Hepatic stellate cell (primary cell): ENCODE results near the gene GPR108.

Experiments used
- DNase-seq: peaks from one replicate; pipeline ENCODE4 v3.0.0; 2011; ENCODE audit warnings: low spot score

GPR108 gene

DNA sequence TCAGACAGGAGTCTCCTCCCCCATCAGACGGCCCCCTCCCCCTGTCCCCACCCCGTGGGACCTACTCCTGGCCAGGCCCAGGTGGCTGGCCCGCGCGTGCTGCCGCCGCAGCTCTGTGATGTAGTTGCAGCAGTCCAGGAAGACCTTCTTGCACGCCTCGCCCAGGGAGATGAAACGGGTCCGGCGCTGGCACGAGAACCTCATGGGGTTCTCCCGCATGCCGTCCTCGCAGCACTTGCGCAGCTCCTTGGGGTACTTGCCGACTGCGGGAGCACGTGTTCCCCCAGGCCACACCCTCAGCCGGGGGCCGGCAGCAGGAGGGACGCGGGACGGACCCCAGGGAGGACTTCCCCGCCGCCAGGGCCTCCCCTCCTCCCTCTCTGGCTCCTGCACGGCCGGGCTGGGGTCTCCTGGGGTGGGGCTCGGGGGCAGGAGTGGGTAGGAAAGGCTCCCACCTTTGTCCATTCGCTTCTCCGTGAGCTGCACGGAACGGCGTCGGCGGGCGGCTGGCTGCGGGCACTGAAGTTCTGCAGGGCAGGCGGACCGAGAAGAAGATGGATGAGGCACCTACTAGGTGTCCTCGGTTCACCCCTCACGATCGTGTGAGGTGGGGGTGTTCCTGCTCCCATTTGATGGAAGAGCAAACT is 30.2 kb downstream of the GPR108 start:
- no peak for DNase-seq

GRCh38 chr19:6706633-6706958 is 30.8 kb downstream of the GPR108 start:
- DNase-seq, result no peak

GRCh38 chr19:6705931-6706632 is 31.3 kb downstream of the GPR108 start:
- no peak for DNase-seq

DNA sequence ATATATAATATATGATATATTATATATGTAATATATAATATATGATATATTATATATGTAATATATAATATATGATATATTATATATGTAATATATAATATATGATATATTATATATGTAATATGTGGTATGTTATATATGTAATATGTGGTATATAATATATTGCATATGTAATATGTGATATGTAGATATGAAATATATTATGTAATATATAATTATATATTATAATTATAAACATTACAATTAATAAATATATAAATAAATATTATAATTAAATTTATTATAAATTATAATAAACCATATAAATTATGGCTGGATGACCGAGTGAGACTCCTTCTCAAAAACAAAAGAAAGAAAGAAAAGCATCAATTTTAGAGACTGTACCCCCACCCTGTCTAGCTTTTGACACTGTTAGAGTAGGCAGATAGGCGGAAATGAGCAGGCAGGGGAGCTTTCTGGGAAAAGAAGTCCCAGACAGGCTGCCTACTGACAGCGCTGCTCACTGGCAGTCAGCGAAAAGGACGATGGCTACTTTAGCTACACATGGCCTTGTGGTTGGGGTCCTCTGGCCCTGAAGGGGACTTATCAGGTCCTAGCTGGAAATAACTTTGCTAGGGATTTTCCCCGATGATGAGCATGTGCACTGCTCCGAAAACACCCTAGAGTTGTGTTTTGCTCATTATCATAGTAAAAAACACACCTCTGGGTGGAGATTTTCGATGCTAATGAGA is 36.6 kb downstream of the GPR108 start:
- no peak for DNase-seq

DNA sequence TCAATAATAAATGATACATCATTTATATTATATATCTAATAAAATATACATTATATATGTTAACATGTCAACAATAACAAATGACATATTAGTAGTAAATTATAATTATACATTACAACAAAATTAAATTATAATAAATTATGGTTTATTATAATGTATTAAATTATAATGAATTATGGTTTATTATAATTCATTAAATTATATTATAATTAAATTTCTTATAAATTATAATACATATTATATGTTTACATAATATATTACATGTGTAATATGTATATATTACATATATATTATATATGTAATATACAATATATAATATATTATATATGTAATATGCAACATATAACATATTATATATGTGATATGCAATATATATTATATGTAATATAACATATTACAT is 37.4 kb downstream of the GPR108 start:
- DNase-seq, result no peak

GRCh38 chr19:6697291-6697690 is 40.1 kb downstream of the GPR108 start:
- DNase-seq, result no peak

GRCh38 chr19:6696239-6696820 is 41.0 kb downstream of the GPR108 start:
- DNase-seq, result no peak

DNA sequence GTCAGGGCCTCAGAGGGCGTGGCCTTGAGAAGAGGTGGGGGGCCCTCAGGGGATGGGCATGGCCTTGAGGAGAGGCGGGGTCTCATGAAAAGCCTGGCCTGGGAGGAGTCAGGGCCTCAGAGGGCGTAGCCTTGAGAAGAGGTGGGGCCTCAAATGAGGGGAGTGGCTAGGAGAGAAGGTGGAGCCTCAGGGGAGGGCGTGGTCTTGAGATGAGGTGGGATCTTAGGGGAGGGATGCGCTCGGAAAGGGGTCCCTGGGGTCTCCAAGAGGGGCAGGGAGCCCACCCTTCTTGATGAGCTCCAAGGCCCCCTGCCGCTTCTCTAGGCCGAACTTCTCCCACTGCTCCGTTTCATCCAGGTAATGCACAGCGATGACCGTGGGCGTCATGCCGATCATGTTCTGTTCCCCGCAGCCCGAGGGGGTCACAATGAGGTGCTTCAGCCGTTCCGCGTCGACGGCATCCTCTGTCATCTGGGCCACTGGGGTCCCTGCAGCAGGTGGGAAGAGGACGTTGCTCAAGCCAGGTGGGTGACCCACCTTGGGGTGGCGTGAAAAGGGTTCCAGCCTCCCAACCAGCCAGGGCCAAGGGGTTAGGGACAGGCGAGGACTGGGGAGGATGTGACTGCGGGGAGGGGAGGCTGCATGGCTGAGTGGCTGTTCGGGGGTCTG is 43.1 kb downstream of the GPR108 start:
- no peak for DNase-seq

DNA sequence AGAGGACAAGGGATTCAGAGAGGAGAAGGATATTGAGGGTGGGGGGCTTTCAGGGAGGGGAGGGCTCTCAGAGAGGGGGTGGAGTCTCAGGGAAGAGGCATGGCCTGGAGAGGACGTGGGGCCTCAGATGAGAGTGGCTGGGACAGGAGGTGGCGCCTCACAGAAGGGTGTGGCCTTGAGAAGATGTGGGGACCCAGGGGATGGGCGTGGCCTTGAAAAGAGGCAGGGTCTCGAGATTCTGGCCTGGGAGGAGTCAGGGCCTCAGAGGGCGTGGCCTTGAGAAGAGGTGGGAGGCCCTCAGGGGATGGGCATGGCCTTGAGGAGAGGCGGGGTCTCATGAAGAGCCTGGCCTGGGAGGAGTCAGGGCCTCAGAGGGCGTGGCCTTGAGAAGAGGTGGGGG is 43.7 kb downstream of the GPR108 start:
- no peak for DNase-seq

GRCh38 chr19:6693056-6693471 is 44.3 kb downstream of the GPR108 start:
- DNase-seq, result no peak

DNA sequence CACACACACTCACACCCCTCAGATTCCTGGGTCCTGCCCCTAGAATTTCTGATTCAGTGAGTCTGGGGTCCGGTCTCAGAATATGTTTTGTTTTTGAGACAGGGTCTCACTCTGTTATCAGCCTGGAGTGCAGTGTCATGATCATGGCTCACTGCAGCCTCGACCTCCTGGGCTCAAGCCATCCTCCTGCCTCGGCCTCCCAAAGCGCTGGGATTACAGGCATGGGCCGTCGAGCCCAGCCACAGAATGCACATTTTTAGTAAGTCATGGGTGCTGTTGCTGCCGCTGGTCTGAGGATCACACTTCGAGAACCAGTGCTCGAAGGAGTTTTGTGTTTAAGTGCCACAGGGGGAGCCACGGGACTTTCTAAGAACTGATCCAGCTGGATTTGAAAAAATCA is 45.4 kb downstream of the GPR108 start:
- no peak for DNase-seq

DNA sequence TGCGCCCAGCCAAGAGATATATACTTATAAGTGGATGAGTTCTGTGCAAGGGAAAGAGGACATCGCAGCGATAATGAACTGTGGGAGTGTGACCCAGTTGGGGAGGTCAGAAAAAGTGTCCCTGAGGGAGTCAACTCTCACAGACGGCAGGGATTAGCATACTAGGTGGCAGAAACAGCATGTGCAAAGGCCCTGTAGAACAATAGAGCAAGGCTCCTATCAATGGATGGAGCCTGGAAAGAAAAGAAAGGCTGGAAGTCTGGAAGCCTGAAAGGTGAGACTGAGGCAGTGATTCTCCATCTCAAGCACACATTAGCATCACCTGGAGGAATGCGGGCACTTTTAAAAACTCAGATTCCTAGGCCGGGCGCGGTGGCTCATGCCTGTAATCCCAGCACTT is 46.0 kb downstream of the GPR108 start:
- no peak for DNase-seq

DNA sequence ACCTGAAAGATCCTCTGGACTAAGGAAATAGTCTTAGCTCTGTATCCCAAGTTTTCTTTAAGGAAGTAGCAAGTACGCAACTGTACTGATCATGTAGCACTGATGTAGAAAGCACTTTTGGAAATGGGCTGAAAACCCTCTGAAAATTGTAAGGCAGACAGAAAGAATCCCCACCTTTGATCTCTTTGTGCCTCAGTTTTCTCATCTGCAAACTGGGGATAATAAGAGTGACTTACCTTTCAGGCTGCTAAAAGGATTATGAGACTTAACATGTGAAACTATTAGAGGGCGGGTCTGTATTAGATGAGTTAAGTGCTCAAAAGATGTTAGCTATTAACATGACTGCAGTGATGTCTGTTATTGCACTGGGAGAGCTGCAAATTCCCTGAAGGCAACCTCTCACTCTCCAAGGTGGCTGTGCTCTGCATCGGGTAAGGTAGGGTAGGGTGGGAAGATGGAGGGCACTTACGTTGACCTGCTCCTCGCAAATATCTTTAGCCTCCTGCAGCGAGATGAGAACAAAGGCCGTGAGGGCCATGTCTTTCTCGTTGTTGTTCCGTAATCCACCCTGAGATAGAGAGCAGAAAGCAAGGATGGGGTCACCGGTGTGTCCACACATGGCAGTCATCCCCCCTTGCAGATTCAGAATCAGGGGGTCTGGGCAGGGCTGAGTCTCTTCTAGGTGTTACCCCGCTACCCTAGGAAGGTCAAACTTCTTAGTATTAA is 47.1 kb downstream of the GPR108 start:
- DNase-seq, result no peak

- DNase-seq, result no peak
Observed at GRCh38 chr19:6687114-6687513, 50.3 kb downstream of the GPR108 start.

GRCh38 chr19:6686628-6686975 is 50.8 kb downstream of the GPR108 start:
- no peak for DNase-seq

GRCh38 chr19:6685962-6686627 is 51.3 kb downstream of the GPR108 start:
- no peak for DNase-seq

- DNase-seq, result no peak
Observed at GRCh38 chr19:6685482-6685881, 51.9 kb downstream of the GPR108 start.

- no peak for DNase-seq
Observed at GRCh38 chr19:6683971-6684370, 53.4 kb downstream of the GPR108 start.

DNA sequence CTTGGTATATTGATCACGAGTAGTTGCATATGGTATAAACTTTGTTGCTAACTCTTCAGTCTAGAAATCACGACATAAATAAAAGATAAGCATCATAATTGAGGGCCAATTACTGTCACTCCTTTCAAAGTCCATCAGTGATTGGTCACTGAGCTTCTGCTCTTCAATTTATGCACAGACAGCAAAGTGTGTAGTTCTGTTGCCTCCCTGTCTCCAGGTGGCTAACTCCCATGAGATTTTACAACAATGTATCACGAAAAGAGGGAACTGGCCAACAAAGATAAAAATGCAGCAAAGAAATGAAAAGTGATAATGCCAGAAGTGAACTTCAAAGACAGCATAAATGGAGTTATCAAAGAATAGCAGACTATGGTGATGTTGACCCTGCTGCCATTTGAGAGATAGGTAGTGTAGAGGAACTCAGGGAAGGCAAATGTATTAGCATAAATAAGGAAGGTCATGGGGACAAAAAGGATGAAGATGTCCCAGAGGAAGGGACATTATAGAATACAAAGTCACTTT is 54.7 kb downstream of the GPR108 start:
- DNase-seq, result no peak

GRCh38 chr19:6680141-6680540 is 57.2 kb downstream of the GPR108 start:
- DNase-seq, result no peak
